HUES48 (cell line): ENCODE results near the gene TTLL6.

Experiments used
- H3K27ac ChIP-seq: one replicate; pipeline ENCODE4 v1.7.0; 2013; ENCODE audit warnings: low read depth, low read length, inconsistent platforms
- H3K27me3 ChIP-seq: 2 replicates; pipeline ENCODE4 v1.6.1; 2013; ENCODE audit warnings: mild to moderate bottlenecking, low read length; ENCODE audit not compliant: control insufficient read depth, insufficient read depth
- H3K36me3 ChIP-seq: 2 replicates; pipeline ENCODE4 v1.6.1; 2013; ENCODE audit warnings: low read length; ENCODE audit not compliant: control insufficient read depth, insufficient read depth
- H3K4me1 ChIP-seq: 2 replicates; pipeline ENCODE4 v1.6.1; 2013; ENCODE audit warnings: mild to moderate bottlenecking, low read length; ENCODE audit not compliant: control insufficient read depth, insufficient read depth
- H3K4me3 ChIP-seq: 2 replicates; pipeline ENCODE4 v1.5.1; 2013; ENCODE audit warnings: mild to moderate bottlenecking, low read depth, low read length
- H3K9ac ChIP-seq: 2 replicates; pipeline ENCODE4 v1.6.1; 2013; ENCODE audit warnings: mild to moderate bottlenecking, low read depth, low read length, moderate library complexity
- H3K9me3 ChIP-seq: 2 replicates; pipeline ENCODE4 v1.6.1; 2013; ENCODE audit warnings: low read length; ENCODE audit not compliant: control insufficient read depth, insufficient read depth

The TTLL6 gene

GRCh38 chr17:48726114-48726915 lies 90.7 kb downstream of the TTLL6 start:
- H3K9ac ChIP-seq, result no peak overlapping the region
- H3K4me3 ChIP-seq, result no peak overlapping the region
- H3K27ac ChIP-seq, result no peak overlapping the region
- peaks cover 100% of the 10 kb centered on the region for H3K27me3 ChIP-seq
- H3K4me1 ChIP-seq, result peaks cover 28% of the 10 kb centered on the region
- H3K36me3 ChIP-seq, result no peaks in the 10 kb centered on the region
- H3K9me3 ChIP-seq, result peaks cover 2% of the 10 kb centered on the region

GRCh38 chr17:48725288-48726064 lies 91.6 kb downstream of the TTLL6 start:
- Histone ChIP-seq H3K36me3 (no peaks in the 10 kb centered on the region), H3K27me3 (peaks cover 100% of the 10 kb centered on the region), H3K4me3 (no peak overlapping the region), H3K4me1 (peaks cover 34% of the 10 kb centered on the region), H3K27ac (no peak overlapping the region), H3K9ac (no peak overlapping the region), H3K9me3 (peaks cover 2% of the 10 kb centered on the region)

GRCh38 chr17:48725004-48725287 lies 92.1 kb downstream of the TTLL6 start:
- Histone ChIP-seq H3K27me3 (peaks cover 100% of the 10 kb centered on the region), H3K36me3 (no peaks in the 10 kb centered on the region), H3K4me1 (peaks cover 40% of the 10 kb centered on the region), H3K9me3 (peaks cover 2% of the 10 kb centered on the region), H3K27ac (no peak overlapping the region), H3K9ac (no peak overlapping the region), H3K4me3 (no peak overlapping the region)

- no peak overlapping the region for H3K9ac ChIP-seq
- no peak overlapping the region for H3K27ac ChIP-seq
- H3K27me3 ChIP-seq, result peaks cover 100% of the 10 kb centered on the region
- H3K4me1 ChIP-seq, result peaks cover 41% of the 10 kb centered on the region
- no peaks in the 10 kb centered on the region for H3K36me3 ChIP-seq
- H3K9me3 ChIP-seq, result peaks cover 2% of the 10 kb centered on the region
- no peak overlapping the region for H3K4me3 ChIP-seq
These were observed 92.6 kb downstream of the TTLL6 start for GRCh38 chr17:48724251-48725003.

- no peak overlapping the region for H3K27ac ChIP-seq
- no peak overlapping the region for H3K9ac ChIP-seq
- H3K4me3 ChIP-seq, result peak overlapping the region; percentile 38
- peaks cover 100% of the 10 kb centered on the region for H3K27me3 ChIP-seq
- H3K4me1 ChIP-seq, result peaks cover 44% of the 10 kb centered on the region
- H3K36me3 ChIP-seq, result no peaks in the 10 kb centered on the region
- peaks cover 2% of the 10 kb centered on the region for H3K9me3 ChIP-seq
These were observed 93.4 kb downstream of the TTLL6 start for GRCh38 chr17:48723423-48724250.

GRCh38 chr17:48722915-48723422 lies 94.1 kb downstream of the TTLL6 start, which contains the start of gene PRAC2:
TSS of gene PRAC2 (plus strand) at chr17:48723185. CDS start at chr17:48724411, 1,226 bp downstream.
- Histone ChIP-seq H3K9me3 (peaks cover 2% of the 10 kb centered on the region), H3K4me1 (peaks cover 48% of the 10 kb centered on the region), H3K27ac (no peak within 1 kb of the TSS), H3K27me3 (peaks cover 100% of the 10 kb centered on the region), H3K9ac (no peak within 1 kb of the TSS), H3K4me3 (peak within 1 kb of the TSS; percentile 38), H3K36me3 (no peaks in the 10 kb centered on the region)

GRCh38 chr17:48722201-48722907 lies 94.7 kb downstream of the TTLL6 start, which contains the start of gene PRAC1:
TSS of gene PRAC1 (minus strand) at chr17:48722518. CDS start at chr17:48722392, 126 bp downstream.
- no peaks in the 10 kb centered on the region; the same call in none of the 2 replicates for H3K9me3 ChIP-seq
- H3K4me1 ChIP-seq, result peaks cover 51% of the 10 kb centered on the region
- no peaks in the 10 kb centered on the region for H3K36me3 ChIP-seq
- no peak within 1 kb of the TSS for H3K27ac ChIP-seq
- H3K9ac ChIP-seq, result no peak within 1 kb of the TSS
- peaks cover 100% of the 10 kb centered on the region for H3K27me3 ChIP-seq
- H3K4me3 ChIP-seq, result peak within 1 kb of the TSS; percentile 38

- Histone ChIP-seq H3K4me1 (peaks cover 51% of the 10 kb centered on the region), H3K4me3 (no peak overlapping the region), H3K27me3 (peaks cover 100% of the 10 kb centered on the region), H3K27ac (no peak overlapping the region), H3K36me3 (no peaks in the 10 kb centered on the region), H3K9ac (no peak overlapping the region), H3K9me3 (no peaks in the 10 kb centered on the region; the same call in 1 of the 2 replicates)
These were observed 96.0 kb downstream of the TTLL6 start for GRCh38 chr17:48721009-48721402.

GRCh38 chr17:48720266-48721008 lies 96.6 kb downstream of the TTLL6 start:
- peaks cover 51% of the 10 kb centered on the region for H3K4me1 ChIP-seq
- no peak overlapping the region for H3K27ac ChIP-seq
- no peaks in the 10 kb centered on the region; the same call in 1 of the 2 replicates for H3K9me3 ChIP-seq
- H3K27me3 ChIP-seq, result peaks cover 100% of the 10 kb centered on the region
- no peak overlapping the region for H3K9ac ChIP-seq
- no peaks in the 10 kb centered on the region for H3K36me3 ChIP-seq
- peak overlapping the region; percentile 6; the same call in 1 of the 2 replicates for H3K4me3 ChIP-seq
